Measurements from ENCODE around the gene LETMD1. TPM values are rescaled to one million over a fixed set of nuclear protein-coding genes. Genes with fewer than 3 reads are reported as not detected.
A peak's percentile ranks its signal among the peaks of the same experiment; 100 is the strongest.

Gene LETMD1
- total and polyA plus RNA-seq, 9 of the 15 experiments (the other 6 are each of a cell fraction or from before 2014, with no cell fraction given): 58.7 to 163 (median 75.4) TPM

- peak; percentile 26 for TF ChIP-seq CTCFL (IDR thresholded peaks at IDR 0.05; ENCODE audit: borderline replicate concordance, insufficient read depth, low read depth, low read length, poor library complexity, severe bottlenecking)
- 0 out of 2 replicates have a peak, but pooled peaks have one; percentile 25 for TF ChIP-seq USF2 (CRISPR knock-in tag; IDR thresholded peaks at IDR 0.05)
- peak; percentile 92 for TF ChIP-seq MBD2 (IDR thresholded peaks at IDR 0.05; ENCODE audit: borderline replicate concordance, low read depth)
- TF ChIP-seq NCOR1 (IDR thresholded peaks at IDR 0.05): peak; percentile 57
- peak; percentile 70 for TF ChIP-seq NEUROD1 (IDR thresholded peaks at IDR 0.05; ENCODE audit: borderline replicate concordance, low read depth, low read length, partially characterized antibody)
- TF ChIP-seq TAF9B (IDR thresholded peaks at IDR 0.05; ENCODE audit: partially characterized antibody): peak; percentile 66
- TF ChIP-seq OTX1 (CRISPR knock-in tag; IDR thresholded peaks at IDR 0.05): 0 out of 2 replicates have a peak, but pooled peaks have one; percentile 56
- TF ChIP-seq SIN3B (IDR thresholded peaks at IDR 0.05; ENCODE audit: low read depth): peak; percentile 25; the same call in 1 of the 2 replicates
- TF ChIP-seq STAT5A (IDR thresholded peaks at IDR 0.05; ENCODE audit: borderline replicate concordance, low read length): no peak
- peak; percentile 80; the same call in 1 of the 2 replicates for TF ChIP-seq E2F1 (CRISPR knock-in tag; IDR thresholded peaks at IDR 0.05)
- TF ChIP-seq SMARCB1 (IDR thresholded peaks at IDR 0.05; ENCODE audit: insufficient read length, low read depth): no peak
- peak; percentile 79; the same call in 1 of the 2 replicates for TF ChIP-seq ZBTB1 (CRISPR knock-in tag; IDR thresholded peaks at IDR 0.05; ENCODE audit: borderline replicate concordance, low read depth)
- peak; percentile 83 for TF ChIP-seq SP1 (CRISPR knock-in tag; IDR thresholded peaks at IDR 0.05)
- TF ChIP-seq FOXK2 (conservative IDR thresholded peaks at IDR 0.05 in 1 of 2, IDR thresholded peaks at IDR 0.05 in 1 of 2; ENCODE audit: low read depth in 2 of 2): peak in 1 of 2 experiments; percentile 27; a peak in 1 of 4 replicates
- 0 out of 2 replicates have a peak, but pooled peaks have one; percentile 10 for TF ChIP-seq HCFC1 (IDR thresholded peaks at IDR 0.05; ENCODE audit: low read depth, low read length)
- peak; percentile 18; the same call in 1 of the 2 replicates for TF ChIP-seq ZNF12 (CRISPR knock-in tag; IDR thresholded peaks at IDR 0.05)
- TF ChIP-seq RBFOX2 (IDR thresholded peaks at IDR 0.05; ENCODE audit: low read depth, low read length): peak; percentile 94
- TF ChIP-seq E4F1 (CRISPR knock-in tag; IDR thresholded peaks at IDR 0.05; ENCODE audit: borderline replicate concordance): no peak
- TF ChIP-seq ZNF23 (CRISPR knock-in tag; IDR thresholded peaks at IDR 0.05): no peak
- TF ChIP-seq CHD2 (IDR thresholded peaks at IDR 0.05; ENCODE audit: low read depth, low read length): peak; percentile 73
- TF ChIP-seq TCF7 (IDR thresholded peaks at IDR 0.05; ENCODE audit: borderline replicate concordance): 0 out of 2 replicates have a peak, but pooled peaks have one; percentile 15
These were observed 22.1 kb upstream of the LETMD1 start, which contains the start of gene SLC11A2 (continued) for GRCh38 chr12:51025836-51026638.

Data from K562 (cell line).